A172 (cell line): Measurements from ENCODE around the gene TMEM69. TPM values are rescaled to one million over a fixed set of nuclear protein-coding genes. Genes with fewer than 3 reads are reported as not detected.
A peak's percentile ranks its signal among the peaks of the same experiment; 100 is the strongest.
"Not testable (repeated sequence)": the region's sequence is repeated elsewhere in the genome, so short reads cannot be mapped to it uniquely, and the experiment has no call there.

Source experiments
- DNase-seq: peaks from one replicate; pipeline ENCODE4 v3.0.0-alpha.2; 2015; ENCODE audit warnings: low spot score
- total RNA-seq: library from RNA; depleted of rRNA; stranded (reverse); fragments of >200 nt; shearing (Covaris generic); gene quantifications from 2 replicates; pipeline ENCODE4 v1.2.3, GENCODE V29; 2014

TMEM69 gene
- total RNA-seq, 1 experiment from 2014 or later: 44.8 TPM

DNA sequence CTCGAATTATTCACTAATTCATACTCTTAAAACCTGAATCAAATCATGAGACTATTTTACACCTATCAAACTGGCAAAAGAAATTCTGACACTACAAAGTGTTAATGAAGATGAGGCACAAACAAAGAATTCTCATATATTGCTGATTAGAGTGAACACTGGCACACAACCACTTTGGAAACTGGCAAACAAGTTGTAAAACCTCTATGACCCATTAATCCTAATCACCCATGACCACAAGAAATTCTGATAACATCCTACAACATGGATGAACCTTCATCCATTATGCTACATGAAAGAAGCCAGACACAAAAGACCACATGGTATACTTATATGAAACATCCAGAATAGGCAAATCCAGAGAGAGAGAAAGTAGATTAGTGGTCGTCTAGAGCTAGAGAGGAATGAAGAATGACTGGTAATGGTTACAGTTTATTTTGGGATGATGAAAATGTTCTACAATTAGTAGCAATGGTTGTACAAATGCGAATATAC is 10.2 kb upstream of the TMEM69 start:
- DNase-seq: no peak

DNA sequence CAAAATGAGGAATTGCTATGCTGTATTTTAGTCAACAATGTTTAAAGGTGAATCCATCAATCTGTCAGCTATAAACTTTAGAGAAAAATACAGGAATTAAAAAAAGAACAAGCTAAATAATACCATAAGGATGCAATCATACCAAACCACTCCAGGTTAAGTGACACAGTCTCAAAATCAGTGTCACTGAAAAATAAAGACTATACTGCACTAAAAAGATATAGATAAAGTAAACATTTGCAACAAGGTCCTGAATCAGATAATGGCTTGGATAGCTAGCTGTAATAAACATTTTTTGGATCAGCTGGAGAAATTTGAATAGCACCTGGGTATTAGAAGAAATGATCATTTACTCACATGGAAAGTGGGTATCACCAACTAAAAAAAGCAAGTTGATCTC is 9.5 kb upstream of the TMEM69 start:
- no peak for DNase-seq

DNA sequence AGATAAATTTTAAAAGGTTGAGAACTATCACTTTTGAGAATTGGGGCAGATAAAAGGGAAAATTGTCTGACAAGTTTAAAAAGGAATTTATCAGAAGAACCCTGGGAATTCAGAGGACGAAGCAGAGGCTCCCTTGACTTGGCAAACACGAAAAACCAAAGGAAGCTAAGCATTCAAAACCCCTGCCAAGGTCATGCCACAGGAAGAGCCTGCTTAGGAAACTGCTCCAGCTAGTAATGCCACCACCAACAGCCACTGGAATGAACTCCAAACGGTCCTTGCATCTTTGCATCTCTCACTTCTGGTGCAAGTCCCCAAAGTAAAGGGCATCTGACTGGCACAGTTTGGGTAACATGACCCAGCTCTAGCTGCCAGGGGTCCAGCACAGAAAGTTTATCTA is 8.9 kb upstream of the TMEM69 start:
- no peak for DNase-seq

DNA sequence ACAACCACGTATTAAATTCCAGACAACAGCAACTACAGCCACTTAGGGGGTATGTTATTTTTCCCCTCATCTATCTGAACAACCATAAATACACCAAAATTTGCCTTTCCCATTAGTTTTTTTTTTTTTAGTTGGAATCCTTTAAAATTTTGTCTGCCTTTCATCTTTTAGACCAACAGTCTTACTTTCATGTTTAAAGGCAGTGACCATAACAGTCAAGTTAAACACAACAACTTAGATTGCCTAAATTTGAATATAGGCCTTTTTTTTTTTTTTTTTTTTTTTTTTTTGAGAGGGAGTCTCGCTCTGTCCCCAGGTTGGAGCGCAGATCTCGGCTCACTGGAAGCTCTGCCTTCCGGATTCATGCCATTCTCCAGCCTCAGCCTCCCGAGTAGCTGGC is 5.0 kb upstream of the TMEM69 start:
- no peak for DNase-seq

DNA sequence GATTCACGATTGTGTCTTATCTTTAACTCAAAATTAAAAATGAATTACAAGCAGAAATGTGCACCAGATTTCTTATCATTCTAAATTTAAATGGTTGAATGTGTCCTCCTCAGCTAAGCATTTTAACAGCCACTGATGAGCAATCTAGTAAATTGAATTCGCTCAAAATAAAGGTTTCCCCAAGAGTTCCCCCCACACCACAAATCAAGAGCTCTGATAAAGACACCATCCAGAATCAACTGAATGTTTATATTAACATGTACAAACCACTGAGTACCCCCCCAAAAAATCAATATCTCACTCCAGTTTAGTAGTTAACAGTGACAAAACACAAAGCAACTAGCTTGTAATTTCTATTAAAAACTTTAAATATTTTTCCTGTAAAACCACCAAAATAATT is 3.6 kb upstream of the TMEM69 start:
- no peak for DNase-seq

DNA sequence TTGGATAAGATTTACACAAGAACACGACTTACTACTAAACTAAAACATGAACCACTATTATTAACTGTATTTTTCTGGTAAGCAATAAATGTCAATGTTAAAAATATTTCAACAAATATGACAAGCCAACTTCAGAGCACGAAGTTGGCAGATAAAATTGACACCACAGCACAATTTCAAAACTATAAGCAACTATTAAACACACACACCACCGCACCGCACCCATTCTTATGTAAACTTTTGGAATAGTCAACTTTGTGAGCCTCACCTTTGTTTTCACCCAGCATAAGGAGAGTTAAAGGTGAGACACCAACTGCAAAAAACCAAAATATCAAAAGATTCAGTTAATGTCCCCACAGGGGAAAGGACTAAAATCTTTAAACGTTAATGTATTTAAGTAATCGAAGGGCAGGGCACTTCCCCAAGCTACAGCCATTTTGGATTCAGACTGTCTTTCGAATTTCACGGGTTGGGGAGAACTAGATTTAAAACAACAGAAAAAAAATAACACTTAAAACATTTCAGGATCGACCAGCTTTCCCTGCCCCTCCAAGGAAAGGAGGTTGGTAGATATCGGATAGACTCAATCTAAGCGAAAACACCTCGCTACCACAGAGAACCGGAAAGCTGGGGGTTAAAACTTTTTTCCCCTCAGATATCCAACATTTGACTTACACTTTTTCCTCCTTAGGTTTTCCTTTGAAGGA is 2.5 kb upstream of the TMEM69 start:
- peak; percentile 4 for DNase-seq

DNA sequence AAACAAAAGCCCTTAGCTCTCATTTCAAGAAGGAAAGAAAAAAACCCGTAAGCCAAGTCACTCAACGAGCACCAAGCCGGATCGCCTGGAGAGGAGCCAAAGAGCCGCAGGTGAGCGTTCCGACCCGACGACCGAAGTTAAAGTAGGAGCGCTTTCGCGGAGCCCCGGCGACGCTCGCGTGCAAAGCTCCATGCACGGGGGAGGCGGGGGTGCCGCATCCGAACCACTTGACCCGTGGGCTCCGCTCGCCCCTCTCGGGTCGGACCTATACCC is 2.0 kb upstream of the TMEM69 start:
- no peak for DNase-seq

DNA sequence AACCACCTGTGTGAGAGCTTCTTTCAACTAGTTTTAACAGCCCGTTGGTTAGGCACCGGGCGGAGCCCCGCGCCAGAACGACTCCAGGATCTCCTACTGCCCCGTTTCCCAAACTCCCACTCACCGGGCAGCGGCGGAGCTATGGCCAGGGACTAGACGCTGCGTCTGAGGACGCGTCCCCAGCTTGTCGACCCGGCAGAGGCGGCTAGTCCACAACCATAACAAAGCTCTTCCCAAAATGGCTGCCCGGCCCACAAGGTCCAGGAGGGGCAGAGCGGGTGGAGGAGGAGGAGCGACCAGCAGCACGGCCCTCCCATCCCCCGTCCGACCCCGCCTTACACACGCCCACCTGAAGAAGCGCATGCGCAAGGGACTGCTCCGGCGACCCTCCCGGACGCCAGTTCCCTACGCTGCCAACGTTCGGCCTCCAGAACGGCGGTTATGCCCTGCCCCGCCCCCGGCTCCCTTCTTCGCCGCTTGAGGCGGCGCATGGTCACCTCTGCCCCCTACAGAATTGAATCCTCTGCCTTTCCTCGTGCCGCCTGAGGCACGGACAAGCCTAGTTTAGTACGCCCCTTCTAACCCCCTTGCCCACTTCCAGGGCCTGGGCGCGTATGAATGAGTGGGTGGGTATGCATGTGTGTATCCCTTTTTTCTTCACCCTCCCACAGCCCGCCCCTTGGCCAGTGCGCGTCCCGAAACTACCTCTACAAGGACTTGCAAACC is 1.5 kb upstream of the TMEM69 start, which contains the start of gene GPBP1L1:
GPBP1L1 (minus strand) TSS at position 246 of the 726 bp plus-strand sequence. CDS start 27,446 bp downstream, outside the sequence.
- peak; percentile 93 for DNase-seq

DNA sequence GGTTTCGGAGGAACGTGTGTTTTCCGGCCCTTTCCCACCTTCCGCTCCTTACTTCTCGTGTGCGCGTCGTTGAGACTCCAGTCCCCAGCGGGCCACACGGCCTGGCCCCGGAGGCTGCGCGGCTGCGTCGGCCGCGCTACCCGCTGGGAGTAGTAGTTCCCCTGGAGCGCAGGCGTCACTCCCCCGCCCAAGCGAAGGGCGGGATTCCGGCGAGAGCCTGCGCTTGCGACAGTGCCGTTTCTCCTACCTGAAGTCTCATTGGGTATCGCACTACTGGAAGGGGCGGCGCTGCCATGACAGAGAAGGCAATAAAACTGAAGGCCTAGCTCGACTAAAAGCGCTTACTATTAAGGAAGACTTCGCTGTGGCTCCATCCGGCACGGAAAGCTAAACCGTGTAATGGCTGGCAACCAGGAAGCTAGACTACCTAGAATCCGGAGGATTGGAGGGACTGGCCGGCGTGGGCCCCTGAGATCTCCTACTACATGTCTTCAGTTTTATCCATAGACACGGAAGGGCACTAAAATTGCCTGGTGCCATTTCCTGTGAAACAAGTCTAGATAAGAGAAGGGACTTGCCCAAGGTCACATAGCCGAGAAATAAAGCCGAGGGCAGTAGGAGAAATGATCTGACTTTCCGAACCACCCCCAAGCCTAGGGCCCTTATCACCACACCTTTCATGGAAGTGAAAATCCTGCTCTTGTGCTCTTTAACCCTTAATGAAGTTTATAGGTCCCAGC is 797 bp upstream of the TMEM69 start:
- peak; percentile 95 for DNase-seq

DNA sequence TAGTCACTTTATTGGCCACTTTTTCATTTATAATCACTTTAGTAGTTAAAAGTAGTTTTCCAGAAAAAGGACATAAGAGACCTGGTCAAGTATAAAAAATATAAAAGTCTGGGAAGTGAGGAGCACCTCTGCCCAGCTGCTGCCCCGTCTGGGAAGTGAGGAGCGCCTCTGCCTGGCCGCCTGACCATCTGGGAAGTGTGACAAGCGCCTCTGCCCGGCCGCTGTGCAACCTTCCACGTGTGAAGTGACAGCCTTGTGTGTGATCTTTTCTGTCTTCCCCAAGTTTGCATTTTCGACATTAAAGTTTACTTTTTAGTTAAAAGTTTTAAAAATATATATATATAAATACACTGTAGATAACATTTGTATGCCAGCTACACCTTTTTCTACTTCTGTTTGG is 5.8 kb downstream of the TMEM69 start:
- DNase-seq: not testable (repeated sequence)

DNA sequence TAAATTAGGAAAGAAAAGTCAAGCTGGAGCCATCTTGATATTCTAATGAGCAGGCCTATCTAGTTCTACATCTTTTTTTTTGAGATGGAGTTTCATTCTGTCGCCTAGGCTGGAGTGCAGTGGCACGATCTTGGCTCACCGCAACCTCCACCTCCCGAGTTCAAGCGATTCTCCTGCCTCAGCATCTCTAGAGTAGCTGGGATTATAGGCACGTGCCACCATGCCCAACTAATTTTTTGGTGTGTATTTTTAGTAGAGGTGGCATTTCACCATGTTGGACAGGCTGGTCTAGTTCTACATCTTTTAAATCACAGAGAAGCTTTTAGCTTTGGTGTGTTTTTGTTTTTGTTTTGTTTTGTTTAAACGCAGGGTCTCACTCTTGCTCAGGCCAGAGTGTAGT is 6.8 kb downstream of the TMEM69 start:
- no peak for DNase-seq

DNA sequence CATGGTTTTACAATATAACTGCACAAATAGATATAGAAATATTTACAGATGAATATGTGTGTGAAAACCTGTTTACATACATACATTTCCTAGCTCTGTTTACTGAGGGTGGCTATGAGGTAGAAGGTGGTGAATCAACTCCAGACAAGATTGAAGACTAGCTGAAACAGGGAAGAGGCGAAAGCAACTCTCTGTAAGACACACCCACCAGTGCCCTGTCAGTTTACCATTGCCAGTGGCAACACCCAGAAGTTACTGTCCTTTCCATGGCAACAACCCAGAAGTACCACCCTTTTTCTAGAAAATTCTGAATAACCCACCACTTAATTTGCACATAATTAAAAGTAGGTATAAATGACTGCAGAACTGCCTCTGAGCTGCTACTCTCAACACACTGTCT is 16.7 kb downstream of the TMEM69 start:
- no peak for DNase-seq

DNA sequence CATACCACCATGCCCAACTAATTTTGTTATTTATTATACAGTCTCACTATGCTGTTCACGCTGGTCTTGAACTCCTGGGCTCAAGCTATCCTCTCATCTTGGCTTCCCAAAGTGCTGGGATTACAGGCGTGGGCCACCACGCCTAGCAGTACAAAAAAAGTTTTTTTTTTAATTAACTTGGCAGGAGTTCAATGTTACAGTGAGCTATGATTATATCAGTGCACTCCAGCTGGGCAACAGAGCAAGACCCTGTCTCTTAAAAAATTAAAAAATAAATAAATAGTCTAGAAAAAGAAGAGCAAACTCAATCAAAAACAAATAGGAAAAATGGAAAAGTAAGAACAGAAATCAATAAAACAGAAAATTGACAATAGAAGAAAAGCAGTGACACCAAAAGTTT is 25.7 kb downstream of the TMEM69 start:
- no peak for DNase-seq

DNA sequence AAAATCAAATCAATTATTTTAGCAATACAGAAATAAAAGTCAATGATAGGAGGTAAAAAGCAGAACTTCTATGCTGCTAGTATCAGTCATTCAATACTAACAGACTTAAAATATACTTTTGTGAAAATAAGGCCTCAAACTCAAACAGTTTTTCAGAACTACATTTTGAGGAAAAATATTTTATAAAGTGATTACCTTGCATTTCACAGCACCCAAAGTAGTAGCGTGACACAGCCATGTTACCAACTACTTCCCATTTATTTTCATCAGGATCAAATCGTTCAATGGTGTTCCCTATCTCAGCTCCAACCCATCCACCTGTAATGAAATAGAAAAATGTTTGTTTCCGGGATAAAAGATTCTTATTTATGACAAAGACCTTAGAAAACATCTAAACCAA is 28.7 kb downstream of the TMEM69 start:
- no peak for DNase-seq

DNA sequence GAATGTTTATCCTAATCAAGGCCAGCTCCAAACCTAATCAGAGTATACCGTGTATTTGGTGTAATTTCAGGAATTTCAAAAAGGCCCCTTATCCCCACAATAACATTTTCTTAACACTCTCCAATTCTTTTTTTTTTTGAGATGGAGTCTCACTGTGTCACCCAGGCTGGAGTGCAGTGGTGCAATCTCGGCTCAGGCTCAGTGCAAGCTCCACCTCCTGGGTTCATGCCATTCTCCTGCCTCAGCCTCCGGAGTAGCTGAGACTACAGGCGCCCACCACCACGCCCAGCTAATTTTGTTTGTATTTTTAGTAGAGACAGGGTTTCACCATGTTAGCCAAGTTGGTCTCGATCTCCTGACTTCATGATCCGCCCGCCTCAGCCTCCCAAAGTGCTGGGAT is 29.4 kb downstream of the TMEM69 start:
- not testable (repeated sequence) for DNase-seq

DNA sequence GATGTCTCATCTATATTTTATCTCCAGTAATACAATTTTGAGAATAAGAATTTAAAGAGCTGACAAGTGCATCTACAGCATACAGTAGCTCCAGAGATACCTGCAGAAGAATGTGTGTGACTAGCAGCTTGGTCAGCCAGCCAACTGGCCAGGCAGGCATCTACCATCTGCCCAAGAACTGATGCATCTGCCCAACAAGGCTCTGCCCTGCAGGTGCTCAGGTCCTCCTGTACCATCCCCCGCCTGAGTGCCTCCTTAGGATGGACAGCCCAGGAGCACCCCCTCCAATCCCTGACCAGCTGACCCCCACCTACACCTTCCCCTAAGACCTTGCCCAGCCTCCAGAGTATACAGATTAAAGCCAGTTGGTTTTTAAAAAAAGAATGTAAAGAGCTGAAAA is 30.3 kb downstream of the TMEM69 start:
- no peak for DNase-seq

DNA sequence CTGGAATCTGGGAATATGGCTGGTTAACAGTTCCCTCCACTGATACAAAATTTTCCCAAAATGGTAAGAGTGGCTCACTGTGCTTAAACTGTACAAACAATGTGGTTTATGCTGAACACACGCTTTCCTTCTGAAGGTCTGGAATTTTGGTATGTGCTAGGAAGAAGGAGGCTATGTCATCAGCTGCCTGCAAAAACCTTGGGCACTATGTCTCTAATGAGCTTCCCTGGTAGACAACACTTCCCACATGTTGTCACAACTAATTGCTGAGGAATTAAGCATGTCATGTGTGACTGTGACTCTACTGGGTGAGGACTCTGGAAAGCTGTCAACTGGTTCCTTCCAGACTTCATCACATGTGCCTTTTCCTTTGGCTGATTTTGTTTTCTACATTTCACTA is 33.2 kb downstream of the TMEM69 start:
- no peak for DNase-seq

DNA sequence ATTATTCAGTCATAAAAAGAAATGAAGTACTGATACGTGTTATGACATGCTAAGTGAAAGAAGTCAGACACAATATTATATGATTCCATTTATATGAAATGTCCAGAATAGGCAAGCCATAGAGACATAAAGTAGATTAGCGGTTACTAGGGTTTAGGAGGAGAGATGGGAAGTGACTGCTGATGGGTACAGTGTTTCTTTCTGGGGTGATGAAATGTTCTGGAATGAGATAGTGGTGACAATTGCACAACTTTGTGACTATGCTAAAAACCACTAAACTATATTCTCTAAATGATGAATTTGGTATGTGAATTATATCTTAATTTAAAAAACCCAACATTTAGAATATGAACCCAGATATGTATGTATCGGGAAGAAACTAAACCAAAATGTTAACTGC is 34.8 kb downstream of the TMEM69 start:
- no peak for DNase-seq

DNA sequence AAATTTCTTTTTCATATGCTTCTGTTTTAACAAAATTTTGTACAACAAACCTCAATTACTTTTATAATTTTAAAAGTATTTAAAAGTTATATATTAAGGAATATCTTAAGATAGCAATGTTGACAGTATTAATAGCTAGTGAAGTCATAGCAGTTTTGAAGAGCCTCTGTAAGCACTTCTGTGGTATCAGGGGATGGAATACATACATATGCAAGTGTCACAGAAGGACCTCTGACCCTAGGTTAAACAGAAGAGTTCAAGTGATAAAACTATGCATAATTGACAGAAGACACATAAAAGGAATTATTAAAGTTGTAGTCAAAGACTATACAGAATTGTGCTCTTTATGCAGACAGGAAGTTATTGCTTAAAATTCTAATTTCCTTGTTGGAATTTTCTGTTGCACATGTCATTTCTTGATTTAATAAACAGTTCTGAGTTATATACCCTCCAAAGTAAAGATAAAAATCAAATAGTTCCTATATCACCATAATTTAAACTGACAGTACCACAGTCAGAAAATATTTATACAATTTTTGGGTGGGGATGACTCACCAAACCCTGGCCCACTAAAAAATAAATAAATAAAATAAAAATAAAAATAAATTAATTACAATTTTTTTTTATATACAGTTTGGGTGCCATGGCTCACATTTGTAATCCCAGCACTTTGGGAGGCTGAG is 35.4 kb downstream of the TMEM69 start:
- no peak for DNase-seq

DNA sequence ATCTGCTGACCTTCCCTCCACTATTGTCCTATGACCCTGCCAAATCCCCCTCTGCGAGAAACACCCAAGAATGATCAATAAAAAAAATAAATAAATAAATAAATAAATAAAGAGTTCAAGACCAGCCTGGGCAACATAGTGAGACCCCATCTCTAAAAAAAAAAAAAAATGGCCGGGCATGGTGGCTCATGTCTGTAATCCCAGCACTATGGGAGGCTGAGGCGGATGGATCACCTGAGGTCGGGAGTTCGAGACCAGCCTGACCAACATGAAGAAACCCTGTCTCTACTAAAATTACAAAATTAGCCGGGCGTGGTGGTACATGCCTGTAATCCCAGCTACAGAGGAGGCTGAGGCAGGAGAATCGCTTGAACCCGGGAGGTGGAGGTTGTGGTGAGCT is 38.0 kb downstream of the TMEM69 start:
- DNase-seq: not testable (repeated sequence)

DNA sequence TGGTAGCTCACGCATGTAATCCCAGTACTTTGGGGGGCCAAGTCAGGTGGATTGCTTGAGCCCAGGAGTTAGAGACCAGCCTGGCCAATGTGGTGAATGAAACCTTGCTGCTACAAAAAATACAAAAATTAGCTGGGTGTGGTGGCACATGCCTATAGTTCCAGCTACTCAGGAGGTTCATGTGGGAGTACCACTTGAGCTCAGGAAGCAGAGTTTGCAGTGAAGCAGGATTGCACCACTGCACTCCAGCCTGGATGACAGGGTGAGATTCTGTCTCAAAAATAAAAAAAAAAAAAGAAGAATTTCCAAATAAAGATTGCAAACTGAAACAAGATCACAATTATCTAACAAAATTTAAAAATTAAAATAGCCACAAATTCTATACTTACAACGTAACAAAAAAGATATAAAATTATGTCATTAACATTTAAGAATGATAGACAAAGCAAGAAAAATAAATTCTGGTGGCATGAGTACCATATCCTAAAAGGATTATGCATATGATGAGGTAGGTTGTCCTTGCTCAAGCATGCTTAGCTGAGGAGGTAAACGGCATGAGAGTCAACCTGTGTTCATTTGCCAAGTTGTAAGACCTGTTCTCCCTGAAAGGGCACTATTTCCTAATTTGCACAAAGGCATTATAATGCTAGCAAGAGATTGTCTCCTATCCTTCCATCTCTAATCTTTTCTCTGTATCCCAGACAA is 42.2 kb downstream of the TMEM69 start:
- DNase-seq: no peak
